Left lung (tissue), 10 donors: Measurements from ENCODE around the gene RETN. TPM values are rescaled to one million over a fixed set of nuclear protein-coding genes. Genes with fewer than 3 reads are reported as not detected.

ENCODE experiments used
- ATAC-seq: fragments of 200-7000 bp; cut with Tn5 transposase; one replicate; pipeline ENCODE4 v1.9.1; 2020; ENCODE audit warnings: moderate library complexity
- DNase-seq, 4 donors: peaks; one replicate each; pipeline ENCODE4 v3.0.0-alpha.2; 2013 to 2020
- H3K27ac ChIP-seq, 2 donors: fragments of 200-600 bp; sonication (generic) in 1 of 2; one replicate each; pipeline versions ENCODE4 v1.5.0 to v1.8.0; 2020 to 2021
- H3K27me3 ChIP-seq, 2 donors: fragments of 200-600 bp; sonication (generic) in 1 of 2; one replicate each; pipeline versions ENCODE4 v1.5.0 to v1.8.0; 2020 to 2021
- H3K36me3 ChIP-seq, 2 donors: fragments of 200-600 bp; sonication (generic) in 1 of 2; one replicate each; pipeline versions ENCODE4 v1.5.0 to v1.8.0; 2020 to 2021
- H3K4me1 ChIP-seq, 2 donors: fragments of 200-600 bp; one replicate each; pipeline ENCODE4 v1.8.0; 2021
- H3K4me3 ChIP-seq, 2 donors: fragments of 200-600 bp; sonication (generic) in 1 of 2; one replicate each; pipeline versions ENCODE4 v1.5.0 to v1.8.0; 2020 to 2021; ENCODE audit warnings: mild to moderate bottlenecking in 1 of 2
- H3K9me3 ChIP-seq, 2 donors: fragments of 200-600 bp; sonication (generic) in 1 of 2; one replicate each; pipeline versions ENCODE4 v1.5.0 to v1.8.0; 2020 to 2021
- intact Hi-C, 2 donors: fragments of 100-400 bp; cut with DNase I; formaldehyde crosslinking; loops; one replicate each; pipeline versions ENCODE4 v1.11.2 to v1.14.2; 2022
- polyA plus RNA-seq, 6 donors: library from polyadenylated mRNA; unstranded; fragments of 120-200 nt; gene quantifications; one replicate each; pipeline ENCODE4 v1.2.1, GENCODE V29; 2013; ENCODE audit not compliant: insufficient read length in 6 of 6
- total RNA-seq, 2 donors: library from RNA; stranded (reverse); fragmentation: NEBNext Ultra II Directional; extraction: Animal tissue kit (Norgen Biotek cat#: 25700); gene quantifications; one replicate each; pipeline ENCODE4 v1.2.1, GENCODE V29; 2021
- TF ChIP-seq, protein P1 (sequence below), 2 donors: fragments of 200-600 bp; sonication (generic) in 1 of 2; IDR thresholded peaks; one replicate each; pipeline versions ENCODE4 v1.5.0 to v1.8.0; 2021; ENCODE audit warnings: antibody characterized with exemption in 2 of 2
- donor health status: DM: no; HTN: yes; CAD: no.
- donor health status: DM: no; HTN: no; CAD: no.

Gene RETN
- total and polyA plus RNA-seq, 8 donors = 1.2 to 22.4 (median 2.3) TPM

DNA sequence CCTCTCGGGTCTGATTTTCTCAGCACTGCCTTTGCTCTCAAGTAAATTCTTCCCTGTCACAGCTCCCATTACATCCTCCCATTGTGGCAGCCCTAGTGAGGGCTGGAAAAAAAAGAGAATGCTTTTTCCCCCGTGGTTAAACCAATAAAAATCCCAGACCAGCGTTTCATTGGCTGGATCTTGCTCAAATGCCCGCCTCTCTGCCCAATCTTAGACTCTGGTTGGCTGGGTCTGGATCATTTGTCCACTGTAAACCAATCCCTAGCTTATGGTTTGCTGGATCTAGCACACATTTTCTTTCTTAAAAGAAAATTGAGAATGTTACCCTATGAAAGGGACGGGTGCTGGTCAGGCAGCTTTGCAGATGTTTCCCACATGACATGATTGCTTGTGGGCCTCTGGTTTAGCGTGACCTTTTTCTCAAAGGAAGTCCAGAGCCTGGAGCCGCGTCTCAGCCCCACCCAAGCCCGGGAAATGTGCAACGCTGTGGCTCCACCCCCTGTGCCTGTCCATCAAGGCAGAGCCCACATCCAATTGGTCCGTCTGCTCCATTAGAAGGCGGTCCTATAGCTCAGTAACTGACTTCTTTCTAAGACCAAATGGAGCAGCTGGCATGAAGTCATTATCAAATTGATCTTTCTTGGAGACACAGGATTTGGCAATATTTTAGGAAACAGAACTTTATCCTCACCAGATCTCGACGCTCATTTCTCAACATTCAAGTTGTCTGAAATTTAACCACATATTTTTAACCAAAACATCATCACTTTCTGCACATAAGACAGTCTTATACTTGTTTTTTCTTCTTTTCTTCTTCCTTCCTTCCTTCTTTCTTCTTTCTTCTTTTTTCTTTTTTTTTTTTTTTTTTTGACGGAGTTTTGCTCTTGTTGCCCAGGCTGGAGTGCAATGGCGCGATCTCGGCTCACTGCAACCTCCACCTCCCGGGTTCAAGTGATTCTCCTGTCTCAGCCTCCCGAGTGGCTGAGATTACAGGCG lies 5.5 kb downstream of the RETN start:
- peak; percentile 89 for ATAC-seq
- no peaks in the 10 kb centered on the region for H3K36me3 ChIP-seq
- intact Hi-C loops = no loop called here
- H3K4me3 ChIP-seq = no peak overlapping the region
- TF ChIP-seq, protein P1, sequence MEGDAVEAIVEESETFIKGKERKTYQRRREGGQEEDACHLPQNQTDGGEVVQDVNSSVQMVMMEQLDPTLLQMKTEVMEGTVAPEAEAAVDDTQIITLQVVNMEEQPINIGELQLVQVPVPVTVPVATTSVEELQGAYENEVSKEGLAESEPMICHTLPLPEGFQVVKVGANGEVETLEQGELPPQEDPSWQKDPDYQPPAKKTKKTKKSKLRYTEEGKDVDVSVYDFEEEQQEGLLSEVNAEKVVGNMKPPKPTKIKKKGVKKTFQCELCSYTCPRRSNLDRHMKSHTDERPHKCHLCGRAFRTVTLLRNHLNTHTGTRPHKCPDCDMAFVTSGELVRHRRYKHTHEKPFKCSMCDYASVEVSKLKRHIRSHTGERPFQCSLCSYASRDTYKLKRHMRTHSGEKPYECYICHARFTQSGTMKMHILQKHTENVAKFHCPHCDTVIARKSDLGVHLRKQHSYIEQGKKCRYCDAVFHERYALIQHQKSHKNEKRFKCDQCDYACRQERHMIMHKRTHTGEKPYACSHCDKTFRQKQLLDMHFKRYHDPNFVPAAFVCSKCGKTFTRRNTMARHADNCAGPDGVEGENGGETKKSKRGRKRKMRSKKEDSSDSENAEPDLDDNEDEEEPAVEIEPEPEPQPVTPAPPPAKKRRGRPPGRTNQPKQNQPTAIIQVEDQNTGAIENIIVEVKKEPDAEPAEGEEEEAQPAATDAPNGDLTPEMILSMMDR (IDR thresholded peaks at IDR 0.05) = no peak
- H3K27ac ChIP-seq = peak overlapping the region in 1 of 2 donors; percentile 98
- H3K4me1 ChIP-seq = peaks cover 0 to 32% of the 10 kb centered on the region in 2 donors
- DNase-seq = peak in 3 of 4 donors; percentile 38 to 91 (median 87)
- H3K27me3 ChIP-seq = peaks cover 0 to 58% of the 10 kb centered on the region in 2 donors
- peaks cover 0 to 1% of the 10 kb centered on the region in 2 donors for H3K9me3 ChIP-seq

GRCh38 chr19:7676376-7676775 lies 7.5 kb downstream of the RETN start:
- intact Hi-C loops = no loop called here
- TF ChIP-seq, protein P1 (IDR thresholded peaks at IDR 0.05) = no peak
- peaks cover 0 to 32% of the 10 kb centered on the region in 2 donors for H3K4me1 ChIP-seq
- H3K9me3 ChIP-seq = peaks cover 0 to 1% of the 10 kb centered on the region in 2 donors
- H3K27me3 ChIP-seq = peaks cover 0 to 46% of the 10 kb centered on the region in 2 donors
- H3K27ac ChIP-seq = peak overlapping the region in 1 of 2 donors; percentile 98
- H3K4me3 ChIP-seq = peak overlapping the region in 1 of 2 donors; percentile 96
- peak in 1 of 4 donors; percentile 71 for DNase-seq
- H3K36me3 ChIP-seq = peaks cover 0 to 10% of the 10 kb centered on the region in 2 donors
- ATAC-seq = no peak

- H3K27ac ChIP-seq = peak within 1 kb of the TSS in 1 of 2 donors; percentile 98
- H3K9me3 ChIP-seq = peaks cover 0 to 1% of the 10 kb centered on the region in 2 donors
- peaks cover 0 to 41% of the 10 kb centered on the region in 2 donors for H3K27me3 ChIP-seq
- peaks cover 0 to 37% of the 10 kb centered on the region in 2 donors for H3K4me1 ChIP-seq
- intact Hi-C loops = no loop called here
- TF ChIP-seq, protein P1 (IDR thresholded peaks at IDR 0.05) = no peak
- DNase-seq (peak in 1 of 4 donors; percentile 90), ATAC-seq (no peak)
- peaks cover 0 to 10% of the 10 kb centered on the region in 2 donors for H3K36me3 ChIP-seq
- peak within 1 kb of the TSS in 1 of 2 donors; percentile 96 for H3K4me3 ChIP-seq
Observed at GRCh38 chr19:7676854-7677253, 8.0 kb downstream of the RETN start, which contains the start of gene MCEMP1. MCEMP1 (plus strand) TSS chr19:7677090; CDS start chr19:7677121, 31 bp downstream.

GRCh38 chr19:7677669-7678311 lies 8.9 kb downstream of the RETN start:
- Histone ChIP-seq H3K4me3 (peak overlapping the region in 1 of 2 donors; percentile 96), H3K9me3 (peaks cover 0 to 1% of the 10 kb centered on the region in 2 donors), H3K27ac (peak overlapping the region in 1 of 2 donors; percentile 98), H3K36me3 (peaks cover 0 to 19% of the 10 kb centered on the region in 2 donors), H3K4me1 (peaks cover 0 to 47% of the 10 kb centered on the region in 2 donors), H3K27me3 (peaks cover 0 to 33% of the 10 kb centered on the region in 2 donors)
- TF ChIP-seq, protein P1 (IDR thresholded peaks at IDR 0.05) = no peak
- DNase-seq (no peak), ATAC-seq (no peak)
- intact Hi-C loops = no loop called here
